Stimulated activated CD4-positive, alpha-beta T cell treated with anti-CD3 and anti-CD28 coated beads, Interleukin-12 subunit alpha, Interleukin-12 subunit beta, amount 100 ng/mL, for 24 hours (primary cell): Measurements from ENCODE around the gene COPS9.

ENCODE experiments used
- DNase-seq, 2 experiments: peaks; one replicate each; pipeline ENCODE4 v3.0.0-alpha.2; 2020; ENCODE audit warnings: low read depth in 2 of 2

COPS9 gene

DNA sequence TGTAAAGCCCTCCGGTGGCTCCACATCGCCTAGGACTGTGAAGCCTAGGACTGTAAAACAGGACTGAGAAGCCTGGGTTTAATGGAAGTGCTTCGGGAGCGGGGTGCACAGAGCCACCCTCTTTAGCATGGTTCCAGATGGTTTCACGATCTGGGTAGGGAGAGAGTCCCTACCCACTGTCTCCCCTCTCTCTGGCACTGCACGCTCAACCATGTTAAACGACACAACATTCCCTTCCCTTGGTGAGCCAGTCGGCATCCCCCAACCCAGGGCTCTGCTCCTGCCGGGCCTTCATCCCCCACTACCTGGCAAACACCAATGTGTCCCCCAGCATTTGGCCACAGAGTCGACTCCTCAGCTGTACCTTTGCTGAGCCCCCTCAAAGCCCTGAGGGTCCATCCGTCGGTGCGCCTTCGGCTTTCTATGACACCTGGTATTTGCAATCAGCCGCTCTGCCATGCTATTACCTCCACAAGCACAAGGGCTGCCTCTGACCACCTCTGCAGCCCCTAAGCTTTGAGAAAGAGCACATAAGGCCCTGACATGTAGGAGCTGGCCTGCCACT is 1.1 kb downstream of the COPS9 start:
- DNase-seq: no peak

DNA sequence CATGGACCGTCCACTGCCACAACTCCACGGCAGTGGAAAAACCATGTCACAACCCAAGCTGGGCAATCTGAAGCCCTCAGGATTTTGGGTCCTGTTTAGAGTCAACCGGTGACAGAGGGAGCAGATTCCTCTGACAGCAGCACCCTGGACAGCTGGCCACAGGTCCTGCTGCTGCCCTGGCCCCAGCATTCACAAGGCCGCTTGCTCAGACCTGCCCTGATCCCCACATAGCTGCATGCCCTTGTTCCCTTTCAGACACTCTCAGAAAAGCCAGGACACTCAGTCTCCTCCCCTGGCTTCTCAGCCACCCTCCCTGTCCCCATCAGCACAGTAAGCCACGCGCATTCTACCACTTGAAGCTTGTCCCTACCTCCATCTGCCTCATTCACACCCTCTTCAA is 1.6 kb downstream of the COPS9 start:
- DNase-seq: no peak

- no peak for DNase-seq
These were observed 2.7 kb downstream of the COPS9 start for GRCh38 chr2:240133401-240133800.

DNA sequence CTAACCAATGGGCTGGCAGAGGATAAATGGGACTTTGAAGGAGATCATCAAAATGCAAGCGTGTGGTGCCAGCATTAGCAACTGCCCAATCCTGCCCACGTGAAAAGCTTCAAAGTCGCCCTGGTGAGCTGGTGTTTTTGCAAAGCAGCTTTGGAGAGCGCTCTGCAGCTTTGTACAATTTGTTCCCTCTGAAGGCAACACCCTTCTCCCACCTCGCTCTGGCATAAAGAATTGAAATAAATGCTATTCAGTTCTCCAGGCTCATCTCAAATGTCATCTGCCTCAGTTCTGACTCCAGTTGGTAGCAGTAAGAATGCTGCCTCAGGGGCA is 3.5 kb downstream of the COPS9 start:
- no peak for DNase-seq

DNA sequence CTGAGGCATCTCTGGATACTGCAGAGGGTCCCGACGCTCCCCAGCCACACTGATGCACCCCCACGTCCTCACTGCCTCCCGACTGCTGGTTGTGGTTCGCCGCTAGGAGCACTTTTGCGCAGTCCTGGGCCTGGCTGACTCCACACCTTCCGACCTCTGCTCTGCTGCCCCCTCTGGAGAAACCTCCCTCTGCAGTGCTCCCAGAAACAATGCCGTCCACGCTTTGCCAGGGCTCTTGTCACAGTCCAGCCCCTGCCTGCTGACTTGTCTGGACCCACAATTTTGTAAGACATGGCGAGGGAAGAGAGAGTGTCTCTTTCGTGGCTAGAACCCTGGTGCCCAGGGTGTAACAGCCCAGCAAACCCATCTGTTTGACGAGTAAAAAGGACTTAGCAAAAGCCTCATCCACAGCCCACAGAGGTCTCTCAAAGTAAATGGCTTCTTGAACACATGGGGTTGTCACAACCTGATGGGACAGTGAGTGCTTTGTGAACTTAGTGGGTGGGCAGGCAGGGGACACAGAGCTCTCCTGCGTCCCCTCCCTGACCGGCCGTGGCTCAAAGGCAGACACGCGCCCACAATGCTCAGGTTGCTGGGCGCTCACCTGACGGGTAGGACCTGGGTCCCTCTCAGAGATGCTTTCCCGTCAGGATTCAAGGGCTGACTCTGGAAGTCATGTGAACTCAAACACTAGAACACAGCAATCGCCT is 4.0 kb downstream of the COPS9 start:
- DNase-seq: no peak

GRCh38 chr2:240131296-240131695 is 4.8 kb downstream of the COPS9 start:
- no peak for DNase-seq

- no peak for DNase-seq
These were observed 5.5 kb downstream of the COPS9 start for GRCh38 chr2:240130393-240131195.

DNA sequence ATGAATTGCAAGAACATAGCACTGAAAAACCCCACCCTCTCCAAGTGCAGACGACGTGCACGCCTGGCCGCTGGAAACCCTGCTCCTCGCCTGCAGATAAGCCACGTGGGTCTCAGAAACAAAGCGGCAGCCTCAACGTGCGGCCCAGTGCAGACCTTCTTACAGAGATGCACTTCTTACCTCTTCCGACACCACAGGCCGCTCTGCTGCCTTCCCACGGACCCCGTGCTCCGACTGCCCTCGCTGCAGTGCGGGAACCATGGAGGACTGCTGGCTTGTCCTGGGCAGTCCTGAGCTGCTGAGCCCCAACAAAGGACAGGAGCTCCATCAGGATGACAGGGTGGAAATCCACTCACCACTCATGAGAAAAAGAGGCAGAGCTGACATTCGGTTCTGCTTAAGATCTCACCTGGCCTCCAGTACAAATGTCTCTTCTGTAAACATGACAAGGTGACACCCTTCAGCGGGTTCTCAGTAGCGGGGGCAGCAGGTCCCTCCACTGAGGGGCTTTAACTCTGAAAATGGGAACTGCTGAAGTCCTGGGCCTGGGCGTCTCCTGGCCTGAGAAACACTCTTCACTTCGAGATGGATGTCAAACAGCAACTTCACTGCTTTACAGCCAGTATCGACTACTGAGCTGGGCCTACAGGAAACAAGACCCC is 6.2 kb downstream of the COPS9 start:
- DNase-seq: no peak

DNA sequence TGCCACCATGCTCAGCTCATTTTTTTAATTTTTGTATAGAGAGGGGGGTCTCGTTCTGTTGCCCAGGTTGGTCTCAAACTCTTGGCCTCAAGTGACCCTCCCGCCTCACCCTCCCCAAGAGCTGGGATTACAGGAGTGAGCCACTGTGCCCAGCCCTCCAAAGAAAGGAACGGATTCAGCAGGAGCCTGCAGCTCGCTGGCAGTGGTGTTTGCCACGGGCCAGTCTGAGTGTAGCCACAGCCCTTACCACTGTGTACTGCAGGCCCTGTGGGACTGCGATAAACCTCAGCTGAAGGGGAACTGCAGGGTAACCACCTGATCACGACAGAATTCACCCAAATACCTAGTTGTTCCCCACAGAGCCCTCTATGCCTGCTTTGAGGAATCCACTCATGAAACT is 6.8 kb downstream of the COPS9 start:
- DNase-seq: no peak

DNA sequence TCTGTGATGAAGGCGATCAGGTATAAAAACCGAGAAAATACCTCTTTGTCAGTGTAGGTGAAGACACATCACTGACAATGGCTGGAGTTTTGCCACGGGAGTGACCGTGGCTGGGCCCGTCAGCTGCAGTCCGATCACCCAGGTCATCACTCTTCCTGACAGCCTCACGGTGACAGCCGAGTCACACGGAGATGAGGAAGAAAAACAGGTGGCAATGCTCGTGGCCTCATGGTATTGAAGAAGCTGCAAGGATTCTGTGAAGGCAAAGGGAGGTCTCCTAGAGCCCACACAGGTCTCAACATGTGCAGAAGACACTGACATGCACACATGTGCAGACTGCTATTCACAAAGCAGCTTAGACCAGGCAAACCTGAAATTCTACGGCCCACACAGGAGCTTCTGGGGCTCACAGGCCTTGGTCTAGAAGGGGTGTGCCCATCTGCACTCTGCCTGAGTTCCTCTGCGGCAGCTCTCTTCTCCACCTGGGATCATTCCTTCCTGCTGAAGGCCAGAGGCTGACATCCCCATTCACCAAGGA is 7.4 kb downstream of the COPS9 start:
- DNase-seq: no peak

GRCh38 chr2:240127911-240128607 is 8.0 kb downstream of the COPS9 start:
- no peak for DNase-seq

GRCh38 chr2:240127191-240127750 is 8.8 kb downstream of the COPS9 start:
- no peak for DNase-seq

GRCh38 chr2:240126731-240127130 is 9.4 kb downstream of the COPS9 start:
- DNase-seq: no peak

- no peak for DNase-seq
These were observed 10.4 kb downstream of the COPS9 start for GRCh38 chr2:240125742-240126141.

DNA sequence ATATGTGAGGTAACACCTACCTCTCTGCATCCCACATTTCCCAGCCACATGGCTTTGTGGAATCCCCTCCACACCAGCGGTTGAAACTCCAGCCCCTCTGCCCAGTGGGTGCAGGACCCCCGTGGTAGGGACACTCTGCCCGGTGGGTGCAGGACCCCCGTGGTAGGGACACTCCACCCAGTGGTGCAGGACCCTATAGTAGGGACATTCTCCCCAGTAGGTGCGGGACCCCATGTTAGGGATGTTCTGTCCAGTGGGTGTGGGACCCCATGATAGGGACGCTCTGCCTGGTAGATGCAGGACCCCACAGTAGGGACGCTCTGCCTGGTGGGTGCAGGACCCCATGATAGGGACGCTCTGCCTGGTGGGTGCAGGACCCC is 11.5 kb downstream of the COPS9 start:
- no peak for DNase-seq

- no peak for DNase-seq
These were observed 12.1 kb downstream of the COPS9 start for GRCh38 chr2:240123821-240124650.

- DNase-seq: no peak
These were observed 14.4 kb downstream of the COPS9 start for GRCh38 chr2:240121675-240122074.

DNA sequence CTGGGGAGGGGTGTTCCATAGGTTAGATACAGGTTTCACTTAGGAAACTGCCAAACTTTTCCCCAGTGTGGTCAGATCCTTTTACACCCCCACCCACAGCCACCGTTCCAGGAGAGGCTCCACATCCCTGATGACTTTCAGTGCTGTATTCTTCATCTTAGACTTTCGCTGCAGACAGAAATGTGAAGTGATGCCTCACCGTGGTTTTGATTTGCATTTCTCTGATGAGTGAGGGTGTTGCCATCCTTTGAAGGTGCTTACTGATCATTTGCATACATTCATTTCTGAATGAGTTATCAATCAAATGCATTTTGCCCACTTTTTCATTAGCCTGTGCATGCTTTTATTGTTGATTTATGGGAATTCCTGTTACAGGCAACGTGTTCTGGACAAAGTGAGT is 14.9 kb downstream of the COPS9 start:
- DNase-seq: no peak

DNA sequence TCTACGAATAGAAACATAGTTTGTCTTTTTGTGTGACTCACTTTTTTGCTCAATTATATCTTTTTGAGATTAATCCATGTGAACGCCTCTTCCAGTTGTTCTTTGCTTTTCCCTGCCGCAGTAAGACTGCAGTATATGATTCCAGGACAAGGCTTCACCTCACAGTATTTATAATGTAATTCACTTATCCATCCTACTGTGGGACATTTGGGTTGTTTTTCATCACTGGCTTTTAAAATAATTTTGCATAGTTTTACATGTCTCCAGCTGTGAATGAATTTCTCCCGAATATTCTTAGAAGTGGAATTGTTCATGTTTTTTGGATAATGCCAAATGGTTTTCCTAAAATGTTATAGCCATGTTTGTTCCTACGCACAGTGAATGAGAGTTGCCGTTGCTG is 21.9 kb downstream of the COPS9 start:
- DNase-seq: no peak

DNA sequence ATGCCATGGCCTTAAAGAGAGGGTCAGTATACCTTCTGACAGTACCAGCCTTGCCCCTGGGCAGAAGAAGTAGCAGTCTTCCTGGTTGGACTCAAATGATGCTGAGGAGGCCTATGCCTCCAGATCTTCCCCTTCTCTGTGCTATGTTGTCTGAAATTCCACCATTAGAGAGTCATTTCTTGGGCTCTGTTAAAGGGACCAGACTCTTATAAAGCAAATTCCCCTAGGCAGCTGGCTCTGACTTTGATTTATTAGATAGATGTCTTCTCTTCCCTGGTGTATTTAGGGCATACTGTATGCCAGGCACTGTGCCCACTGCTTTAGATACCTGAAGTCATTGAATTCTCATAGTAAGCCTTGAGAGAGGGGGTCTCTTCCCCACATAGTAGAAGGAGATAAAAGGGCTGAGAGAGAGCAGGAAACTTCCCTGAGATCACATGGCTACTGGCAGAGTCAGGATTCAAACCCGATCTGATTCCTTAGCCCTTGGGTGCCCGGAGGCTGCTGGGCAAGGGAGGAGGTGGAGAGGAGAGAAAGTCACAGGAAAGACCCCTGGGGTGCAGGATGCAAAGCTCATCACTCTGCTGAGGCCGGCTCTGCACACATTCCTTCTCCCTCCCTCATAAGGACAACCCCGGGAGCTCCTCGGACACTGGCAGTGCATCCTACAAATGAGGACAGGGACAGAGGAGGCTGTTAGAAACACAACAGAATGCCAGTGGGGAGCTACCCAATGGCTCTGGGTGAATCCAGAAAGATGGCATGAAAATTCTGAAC is 23.0 kb downstream of the COPS9 start:
- no peak for DNase-seq
